Measurements from ENCODE around the gene XPO1.
A peak's percentile ranks its signal among the peaks of the same experiment; 100 is the strongest.
"Not testable (repeated sequence)": the region's sequence is repeated elsewhere in the genome, so short reads cannot be mapped to it uniquely, and the experiment has no call there.

The XPO1 gene, protein sequence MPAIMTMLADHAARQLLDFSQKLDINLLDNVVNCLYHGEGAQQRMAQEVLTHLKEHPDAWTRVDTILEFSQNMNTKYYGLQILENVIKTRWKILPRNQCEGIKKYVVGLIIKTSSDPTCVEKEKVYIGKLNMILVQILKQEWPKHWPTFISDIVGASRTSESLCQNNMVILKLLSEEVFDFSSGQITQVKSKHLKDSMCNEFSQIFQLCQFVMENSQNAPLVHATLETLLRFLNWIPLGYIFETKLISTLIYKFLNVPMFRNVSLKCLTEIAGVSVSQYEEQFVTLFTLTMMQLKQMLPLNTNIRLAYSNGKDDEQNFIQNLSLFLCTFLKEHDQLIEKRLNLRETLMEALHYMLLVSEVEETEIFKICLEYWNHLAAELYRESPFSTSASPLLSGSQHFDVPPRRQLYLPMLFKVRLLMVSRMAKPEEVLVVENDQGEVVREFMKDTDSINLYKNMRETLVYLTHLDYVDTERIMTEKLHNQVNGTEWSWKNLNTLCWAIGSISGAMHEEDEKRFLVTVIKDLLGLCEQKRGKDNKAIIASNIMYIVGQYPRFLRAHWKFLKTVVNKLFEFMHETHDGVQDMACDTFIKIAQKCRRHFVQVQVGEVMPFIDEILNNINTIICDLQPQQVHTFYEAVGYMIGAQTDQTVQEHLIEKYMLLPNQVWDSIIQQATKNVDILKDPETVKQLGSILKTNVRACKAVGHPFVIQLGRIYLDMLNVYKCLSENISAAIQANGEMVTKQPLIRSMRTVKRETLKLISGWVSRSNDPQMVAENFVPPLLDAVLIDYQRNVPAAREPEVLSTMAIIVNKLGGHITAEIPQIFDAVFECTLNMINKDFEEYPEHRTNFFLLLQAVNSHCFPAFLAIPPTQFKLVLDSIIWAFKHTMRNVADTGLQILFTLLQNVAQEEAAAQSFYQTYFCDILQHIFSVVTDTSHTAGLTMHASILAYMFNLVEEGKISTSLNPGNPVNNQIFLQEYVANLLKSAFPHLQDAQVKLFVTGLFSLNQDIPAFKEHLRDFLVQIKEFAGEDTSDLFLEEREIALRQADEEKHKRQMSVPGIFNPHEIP (N-terminal part only)

DNA sequence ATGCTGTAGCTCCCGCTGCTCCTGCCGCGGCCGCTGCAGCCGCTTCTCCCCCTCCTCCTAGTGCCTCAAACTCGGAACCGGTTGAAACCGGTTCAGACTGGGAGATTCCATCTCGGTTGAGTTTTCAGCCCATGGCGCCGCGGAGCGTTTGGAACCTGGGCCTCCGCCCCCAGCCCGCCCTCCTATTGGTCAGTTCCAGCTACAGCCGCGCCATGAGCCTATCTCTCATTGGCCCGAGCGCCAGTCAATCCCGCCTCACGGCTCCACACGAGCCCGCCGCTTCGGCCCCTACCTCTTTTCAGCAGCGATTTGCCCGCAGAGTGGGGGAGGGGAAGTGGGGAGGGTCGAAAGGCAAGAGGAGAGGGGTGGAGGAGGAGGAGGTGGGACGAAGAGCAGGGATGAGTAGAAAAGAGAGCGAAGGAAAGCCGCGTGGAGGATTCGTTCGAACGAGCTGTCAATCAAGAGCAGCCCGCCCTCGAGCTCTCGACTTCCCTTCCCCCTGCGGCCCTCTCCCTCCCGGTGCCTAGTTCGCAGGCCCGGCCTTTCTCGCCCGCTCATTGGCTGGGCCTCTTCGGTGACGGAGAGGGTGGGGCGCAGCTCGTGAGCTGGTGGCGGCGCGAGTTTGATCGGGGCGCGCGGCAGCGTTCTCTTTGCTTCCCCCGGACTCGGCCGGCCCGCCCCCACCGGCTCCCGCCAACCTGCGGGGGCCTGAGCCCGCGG, at the start of gene XPO1:
XPO1 (minus strand) TSS at position 157 of the 720 bp plus-strand sequence. CDS start 4,459 bp downstream, outside the sequence.
- DNase-seq: peak; percentile 98

GRCh38 chr2:61586928-61587327, 48.8 kb upstream of the XPO1 start:
- DNase-seq: not testable (repeated sequence)

GRCh38 chr2:61585383-61585782, 47.2 kb upstream of the XPO1 start:
- DNase-seq: no peak

- DNase-seq: not testable (repeated sequence)
These were observed 46.2 kb upstream of the XPO1 start for GRCh38 chr2:61584368-61584767.

DNA sequence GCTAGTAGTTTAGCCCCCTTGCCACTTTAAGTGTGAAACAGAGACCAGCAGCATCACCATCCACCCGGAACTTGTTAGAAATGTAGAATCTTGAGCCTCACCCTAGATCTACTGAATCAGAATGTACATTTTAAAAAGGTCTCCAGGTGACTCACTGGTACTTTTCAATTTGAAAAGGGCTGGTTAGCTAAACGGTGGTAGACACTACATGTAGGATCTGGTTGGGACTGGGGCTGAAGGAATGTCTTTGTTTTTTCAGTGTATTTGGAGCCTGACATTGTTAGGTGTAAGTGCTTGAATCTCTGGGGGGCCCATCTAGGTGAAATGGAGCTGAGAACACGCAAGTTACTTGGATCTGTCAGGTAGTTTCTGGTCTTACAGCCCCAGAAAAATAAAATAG, 44.0 kb upstream of the XPO1 start:
- no peak for DNase-seq

DNA sequence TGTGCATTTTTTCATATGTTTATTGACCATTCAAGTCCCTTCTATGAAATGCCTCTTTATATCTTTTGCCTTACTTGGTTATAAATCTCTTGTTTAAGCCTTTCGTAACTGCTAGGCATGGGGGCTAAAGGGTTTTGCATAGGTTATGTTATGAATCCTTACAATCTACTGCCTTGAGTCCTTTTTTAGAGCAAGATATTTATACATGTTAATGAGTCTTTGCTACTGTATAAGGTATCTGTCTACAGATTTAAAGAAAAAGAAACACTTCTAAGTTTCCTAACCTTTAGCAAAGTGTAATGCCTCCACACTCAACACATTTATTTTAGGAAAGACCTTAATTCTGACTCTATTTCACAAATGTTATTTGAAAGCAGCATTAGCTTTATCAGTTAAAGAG, 43.6 kb upstream of the XPO1 start:
- DNase-seq: no peak

DNA sequence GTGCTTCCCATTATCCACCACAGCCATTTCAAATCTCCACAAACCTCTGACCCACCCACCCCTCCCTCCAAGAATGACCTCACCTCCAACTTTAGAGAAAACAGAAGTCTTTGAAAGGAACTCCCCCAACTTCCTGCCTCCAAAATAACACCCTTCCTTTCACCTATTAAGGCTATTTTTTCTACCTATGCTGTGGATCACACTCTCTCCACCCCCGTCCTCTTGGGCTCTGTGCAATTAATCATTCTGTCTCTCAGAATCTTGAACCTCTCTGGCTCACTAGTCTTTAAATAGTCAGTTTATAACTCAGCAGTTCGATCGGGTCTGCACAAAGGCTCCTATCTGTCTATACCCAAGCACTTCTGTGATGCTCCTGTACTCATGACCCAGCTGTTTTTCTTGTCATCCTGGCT, 37.3 kb upstream of the XPO1 start:
- no peak for DNase-seq

GRCh38 chr2:61566566-61566965, 28.4 kb upstream of the XPO1 start:
- DNase-seq: no peak

DNA sequence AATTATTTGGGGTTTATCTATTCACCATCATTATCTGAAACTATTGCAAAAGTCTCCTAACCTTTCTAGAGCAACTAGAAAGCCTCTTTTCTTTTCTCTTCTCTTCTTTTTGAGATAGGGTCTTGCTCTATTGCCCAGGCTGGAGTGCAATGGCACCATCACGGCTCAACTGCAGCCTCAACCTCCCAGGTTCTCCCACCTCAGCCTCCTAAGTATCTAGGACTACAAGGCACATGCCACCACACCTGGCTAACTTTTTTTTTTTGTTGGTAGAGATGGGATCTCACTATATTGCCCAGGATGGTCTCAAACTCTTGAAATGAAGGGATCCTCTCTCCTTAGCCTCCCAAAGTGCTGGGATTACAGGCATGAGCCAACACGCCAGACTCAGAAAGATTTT, 24.5 kb upstream of the XPO1 start:
- no peak for DNase-seq

DNA sequence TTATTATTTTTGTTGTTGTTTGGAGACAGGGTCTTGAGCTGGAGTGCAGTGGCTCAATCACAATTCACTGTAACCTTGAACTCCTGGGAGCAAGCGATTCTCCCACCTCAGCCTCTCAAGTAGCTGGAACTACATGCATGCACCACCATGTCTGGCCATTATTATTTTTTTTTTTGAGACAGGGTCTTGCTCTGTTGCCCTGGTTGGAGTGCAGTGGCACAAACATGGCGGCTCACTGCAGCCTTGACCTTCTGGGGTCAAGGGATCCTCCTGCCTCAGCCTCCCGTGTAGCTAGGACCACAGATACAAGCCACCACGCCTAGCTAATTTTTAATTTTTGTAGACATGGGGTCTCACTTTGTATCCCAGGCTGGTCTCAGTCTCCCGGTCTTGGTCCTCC, 20.0 kb upstream of the XPO1 start:
- DNase-seq: no peak

DNA sequence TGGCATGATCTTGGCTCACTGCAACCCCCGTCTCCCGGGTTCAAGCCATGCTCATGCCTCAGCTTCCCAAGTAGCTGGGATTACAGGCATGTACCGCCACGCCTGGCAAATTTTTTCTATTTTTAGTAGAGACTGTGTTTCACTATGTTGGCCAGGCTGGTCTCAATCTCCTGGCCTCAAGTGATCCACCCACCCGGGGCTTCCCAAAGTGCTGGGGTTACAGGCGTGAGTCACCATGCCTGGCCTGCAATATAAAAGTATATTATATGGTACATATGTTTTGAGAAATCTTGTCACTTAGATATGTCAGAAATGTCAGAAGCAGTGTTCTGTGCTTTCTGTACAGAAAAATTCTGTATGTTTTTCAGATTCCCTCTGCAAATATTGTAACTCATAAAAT, 19.2 kb upstream of the XPO1 start:
- DNase-seq: no peak

DNA sequence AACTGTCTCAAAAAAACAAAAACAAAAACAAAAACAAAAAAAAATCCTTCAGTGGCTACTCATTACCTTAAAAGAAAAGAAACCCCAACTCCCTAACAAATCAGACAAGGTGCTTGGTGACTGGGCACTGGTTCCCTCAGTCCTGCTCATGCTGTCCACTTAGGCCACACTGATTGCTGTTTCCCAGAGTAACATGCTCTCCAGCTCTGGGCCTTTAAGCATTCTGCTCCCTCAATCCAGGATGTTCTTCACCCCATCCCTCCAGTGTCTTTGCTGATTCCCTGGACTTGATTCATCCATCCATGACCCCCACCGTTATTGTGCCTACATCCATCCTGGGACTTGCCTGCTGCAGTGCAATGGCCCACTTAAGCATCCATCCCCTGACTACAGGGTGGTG, 16.4 kb upstream of the XPO1 start:
- DNase-seq: no peak

- no peak for DNase-seq
These were observed 12.4 kb upstream of the XPO1 start for GRCh38 chr2:61550375-61551209.

- no peak for DNase-seq
These were observed 11.4 kb upstream of the XPO1 start for GRCh38 chr2:61549546-61549945.

GRCh38 chr2:61543062-61543461, 4.9 kb upstream of the XPO1 start:
- no peak for DNase-seq

DNA sequence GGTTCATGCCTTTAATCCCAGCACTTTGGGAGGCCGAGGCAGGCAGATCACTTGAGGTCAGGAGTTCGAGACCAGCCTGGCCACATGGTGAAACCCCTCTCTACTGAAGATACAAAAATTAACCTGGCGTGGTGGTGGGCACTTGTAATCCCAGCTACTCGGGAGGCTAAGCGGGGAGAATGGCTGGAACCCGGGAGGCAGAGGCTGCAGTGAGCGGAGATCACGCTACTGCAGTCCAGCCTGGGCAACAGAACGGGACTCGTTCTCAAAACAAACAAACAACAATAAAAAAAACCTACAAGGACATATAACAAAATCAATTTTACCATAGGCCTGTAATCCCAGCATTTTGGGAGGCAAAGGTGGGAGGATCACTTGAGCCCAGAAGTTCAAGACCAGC, 2.0 kb upstream of the XPO1 start:
- not testable (repeated sequence) for DNase-seq

- DNase-seq: peak; percentile 59
These were observed 864 bp upstream of the XPO1 start for GRCh38 chr2:61538920-61539520.

- DNase-seq: no peak
These were observed 281 bp downstream of the XPO1 start for GRCh38 chr2:61537950-61538199.

DNA sequence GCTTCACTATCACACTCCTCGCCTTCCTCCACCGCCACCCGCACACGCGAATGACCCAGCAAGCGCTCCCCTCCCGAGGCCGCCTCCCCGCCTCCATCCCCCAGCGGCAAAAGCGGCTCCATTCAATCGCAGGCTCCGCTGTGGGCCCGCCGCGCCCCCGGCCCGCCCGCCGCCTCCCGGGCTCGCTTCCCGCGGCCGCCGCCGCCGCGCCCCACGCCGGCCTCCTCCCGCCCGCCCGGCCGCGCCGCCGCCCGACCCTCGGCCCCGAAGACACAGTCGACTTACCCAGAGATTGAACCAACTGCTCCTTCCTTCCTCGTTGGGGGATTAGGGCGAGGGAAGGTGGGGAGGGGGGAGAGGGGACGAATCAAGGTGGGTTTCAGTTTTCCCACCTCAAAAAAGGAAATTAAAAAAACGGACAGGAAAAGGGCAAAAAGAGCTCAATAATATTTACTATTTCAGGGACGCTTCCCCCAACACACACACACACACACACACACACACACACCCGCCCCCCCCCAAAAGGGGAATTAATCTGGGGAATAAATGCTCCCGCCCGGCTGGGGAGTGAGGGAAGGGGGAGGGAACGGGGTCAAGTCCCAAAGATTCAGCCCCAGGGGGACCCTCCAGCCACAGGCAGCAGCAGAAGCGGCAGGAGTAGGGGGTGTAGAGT, 743 bp downstream of the XPO1 start:
- DNase-seq: peak; percentile 59

DNA sequence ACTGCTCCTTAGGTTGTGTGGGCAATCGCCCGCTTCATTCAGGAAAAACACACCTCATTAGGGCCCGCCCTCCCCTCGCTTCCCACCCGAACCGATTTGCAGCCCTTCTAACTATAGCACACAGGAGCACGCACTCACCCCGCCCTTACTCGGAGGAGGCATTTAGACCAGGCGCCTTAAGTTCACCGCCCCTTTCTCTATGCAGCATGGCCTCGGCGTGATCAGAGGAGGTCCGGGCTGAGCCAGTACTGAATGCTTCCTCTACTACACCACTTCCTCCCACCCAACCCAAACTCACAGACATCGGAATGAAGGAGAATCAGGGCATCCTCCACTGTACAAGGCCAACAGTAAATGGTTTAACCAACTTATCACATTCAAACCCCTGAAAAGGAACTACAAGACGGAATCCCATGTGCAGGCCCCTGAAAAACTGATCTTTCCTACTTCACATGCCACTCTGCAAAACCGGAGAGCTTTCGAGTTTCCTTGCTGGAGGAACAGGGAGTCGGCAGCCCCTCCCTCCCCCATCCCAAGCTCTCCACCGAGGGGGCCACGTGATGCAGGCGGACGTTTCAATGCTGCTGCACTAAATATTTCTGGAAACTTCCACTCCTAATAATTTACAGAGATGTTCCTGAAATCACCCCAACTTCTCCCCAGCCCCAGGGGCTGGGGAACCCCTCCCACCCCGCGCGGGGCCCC, 1.4 kb downstream of the XPO1 start:
- DNase-seq: peak; percentile 79

DNA sequence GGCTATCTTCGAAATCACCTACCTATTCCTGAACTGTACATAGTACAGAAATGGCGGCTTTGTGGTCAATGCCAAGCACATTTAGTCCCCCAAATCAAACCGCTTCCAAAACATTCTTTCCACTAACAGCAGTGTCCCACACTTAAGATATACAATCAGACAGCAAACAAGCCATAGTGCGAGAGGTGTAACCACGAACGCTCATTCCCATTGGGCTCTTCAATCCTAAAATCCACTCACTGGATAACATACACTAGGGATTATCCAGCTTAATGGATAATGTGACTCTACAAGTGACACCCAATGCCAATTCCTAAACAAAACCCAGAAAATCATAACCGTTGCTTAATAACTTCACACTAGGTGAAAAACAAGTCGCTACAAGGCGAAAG, 2.0 kb downstream of the XPO1 start:
- no peak for DNase-seq
